ENCODE data around the gene LSR. TPM values are rescaled to one million over a fixed set of nuclear protein-coding genes. Genes with fewer than 3 reads are reported as not detected.
"Not testable (repeated sequence)": the region's sequence is repeated elsewhere in the genome, so short reads cannot be mapped to it uniquely, and the experiment has no call there.

Gene LSR
- polyA plus RNA-seq, 6 donors from 2014 or later = 11.7 to 46.3 (median 34.8) TPM

DNA sequence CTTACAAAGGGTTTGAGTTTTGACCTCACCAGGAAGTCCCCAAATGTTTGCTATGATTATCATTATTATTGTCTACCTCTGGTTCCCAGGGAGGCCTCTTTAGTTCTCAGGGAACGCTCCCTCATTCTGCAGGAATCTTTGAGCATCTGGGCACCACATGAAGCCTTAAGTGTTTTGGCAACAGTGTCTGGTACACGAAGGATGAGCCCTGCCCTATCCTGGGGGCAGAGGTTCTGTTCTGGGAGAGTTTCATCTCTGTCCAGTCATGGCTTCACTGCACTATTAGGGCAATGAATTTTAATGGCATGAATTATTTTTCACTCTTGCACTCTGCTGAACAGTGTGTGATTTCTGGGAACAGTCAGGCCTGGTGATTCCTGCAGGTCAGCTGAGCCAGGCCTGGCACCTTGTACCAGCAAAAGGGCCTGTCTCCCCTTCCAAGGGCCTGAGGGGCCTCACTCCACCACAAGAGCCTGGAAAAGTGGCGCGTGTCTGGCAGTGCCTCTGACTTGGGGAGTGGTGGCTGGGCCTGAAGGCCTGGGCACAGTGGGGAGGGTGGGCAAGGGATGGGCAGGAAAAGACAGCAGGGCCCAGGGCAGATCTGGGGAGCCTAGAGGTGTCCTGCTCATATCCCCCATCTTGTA lies 24.8 kb upstream of the LSR start:
- Mint-ChIP-seq H3K36me3 (no peaks in the 10 kb centered on the region), H3K27ac (peak overlapping the region in 4 of 6 donors; percentile 28 to 87 (median 35)), H3K4me1 (peaks cover 7 to 38% (median 33%) of the 10 kb centered on the region in 3 donors), H3K9me3 (peaks cover 0 to 3% (median 0%) of the 10 kb centered on the region in 7 donors), H3K4me3 (peak overlapping the region in 1 of 8 donors; percentile 21), H3K27me3 (no peaks in the 10 kb centered on the region)
- DNase-seq (no peak), ATAC-seq (ENCODE audit: low read depth in 2 of 2) (no peak)

DNA sequence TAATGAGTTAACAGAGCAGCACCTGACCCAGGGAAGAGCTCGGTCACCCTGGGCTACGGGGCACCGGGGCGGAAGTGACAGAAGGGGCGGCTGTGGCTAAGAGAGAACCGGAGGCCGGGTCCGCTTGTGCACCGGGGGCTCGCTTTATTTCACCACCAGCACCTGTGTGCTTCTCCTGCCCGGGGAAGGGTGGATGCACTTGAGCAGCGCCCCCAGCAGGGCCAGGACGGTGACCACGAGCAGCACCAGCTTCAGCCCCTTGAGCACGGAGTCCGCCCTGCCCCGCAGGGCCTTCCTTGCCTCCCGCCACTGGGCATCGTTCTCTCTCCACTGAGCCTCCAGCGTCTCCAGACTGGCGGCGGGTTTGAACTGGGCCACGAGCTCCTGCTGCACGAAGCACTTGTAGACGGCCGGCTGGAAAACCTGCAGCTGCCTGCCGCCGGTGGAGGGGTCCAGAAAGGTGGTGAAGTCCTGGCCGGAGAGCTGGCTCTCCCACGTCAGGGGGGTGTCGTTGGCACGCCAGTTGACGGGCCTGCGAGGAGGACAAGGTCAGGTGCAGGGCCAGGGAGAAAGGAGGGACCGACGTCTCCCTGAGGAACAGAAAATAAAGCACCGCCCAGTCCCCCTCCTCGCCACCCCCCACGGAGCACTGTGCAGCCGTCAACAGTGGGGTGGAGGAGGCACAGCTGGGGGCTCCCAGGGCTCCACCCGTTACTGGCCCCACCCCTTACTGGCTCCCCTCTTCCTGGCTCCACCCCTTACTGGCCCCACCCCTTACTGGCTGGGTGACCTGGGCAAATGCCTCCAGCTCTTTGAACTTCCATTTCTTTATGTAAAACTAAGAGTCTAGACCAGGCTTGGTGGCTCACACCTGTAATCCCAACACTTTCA lies 23.9 kb upstream of the LSR start:
- Mint-ChIP-seq H3K4me1 (peaks cover 7 to 38% (median 33%) of the 10 kb centered on the region in 3 donors), H3K4me3 (peak overlapping the region in 5 of 8 donors; percentile 24 to 69 (median 47)), H3K27me3 (peaks cover 0 to 6% (median 5%) of the 10 kb centered on the region in 3 donors), H3K9me3 (no peaks in the 10 kb centered on the region), H3K36me3 (no peaks in the 10 kb centered on the region), H3K27ac (peak overlapping the region in 5 of 6 donors; percentile 27 to 89 (median 76))
- peak in 1 of 2 donors; percentile 96 for ATAC-seq (ENCODE audit: low read depth in 2 of 2)
- peak; percentile 65 for DNase-seq

DNA sequence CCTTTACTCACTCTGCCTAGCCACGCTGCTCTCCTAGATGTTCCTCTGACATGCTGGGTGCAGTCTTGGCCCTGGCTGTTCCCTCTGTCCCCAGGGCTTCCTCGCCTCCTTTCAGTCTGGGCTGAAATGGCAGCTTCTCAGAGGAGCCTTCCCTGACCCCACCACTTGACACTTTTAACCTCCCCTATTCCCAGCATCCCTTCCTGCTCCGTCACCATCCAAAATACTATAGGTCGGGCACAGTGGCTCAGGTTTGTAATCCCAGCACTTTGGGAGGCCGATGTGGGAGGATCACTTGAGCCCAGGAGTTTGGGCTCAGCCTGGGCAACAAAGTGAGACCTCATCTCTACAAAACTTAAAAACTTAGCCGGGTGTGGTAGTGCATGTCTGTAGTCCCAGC lies 22.9 kb upstream of the LSR start:
- Mint-ChIP-seq H3K4me1 (peaks cover 7 to 38% (median 33%) of the 10 kb centered on the region in 3 donors), H3K27me3 (peaks cover 0 to 7% (median 5%) of the 10 kb centered on the region in 3 donors), H3K4me3 (peak overlapping the region in 1 of 8 donors; percentile 38), H3K27ac (peak overlapping the region in 2 of 6 donors; percentile 84 to 89), H3K9me3 (no peaks in the 10 kb centered on the region), H3K36me3 (no peaks in the 10 kb centered on the region)
- no peak for ATAC-seq (ENCODE audit: low read depth in 2 of 2)
- DNase-seq = no peak

DNA sequence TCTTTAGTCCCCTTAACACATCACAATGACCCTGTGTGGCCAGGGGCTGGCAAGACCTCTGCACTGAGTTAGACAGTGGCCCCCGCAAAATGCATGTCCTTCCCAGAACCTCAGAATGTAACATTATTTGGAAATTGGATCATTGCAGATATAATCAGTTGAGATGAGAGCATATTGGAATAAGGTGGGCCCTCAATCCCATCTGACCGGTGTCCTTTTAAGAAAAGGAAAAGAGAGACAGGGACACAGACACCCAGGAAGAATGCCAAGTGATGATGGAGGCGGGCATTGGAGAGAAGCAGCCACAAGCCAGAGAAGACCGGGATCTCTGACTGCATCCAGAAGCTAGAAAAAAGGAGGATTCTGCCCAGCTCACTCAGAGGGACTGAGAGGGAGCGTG lies 22.1 kb upstream of the LSR start:
- no peak overlapping the region for H3K4me3 Mint-ChIP-seq

DNA sequence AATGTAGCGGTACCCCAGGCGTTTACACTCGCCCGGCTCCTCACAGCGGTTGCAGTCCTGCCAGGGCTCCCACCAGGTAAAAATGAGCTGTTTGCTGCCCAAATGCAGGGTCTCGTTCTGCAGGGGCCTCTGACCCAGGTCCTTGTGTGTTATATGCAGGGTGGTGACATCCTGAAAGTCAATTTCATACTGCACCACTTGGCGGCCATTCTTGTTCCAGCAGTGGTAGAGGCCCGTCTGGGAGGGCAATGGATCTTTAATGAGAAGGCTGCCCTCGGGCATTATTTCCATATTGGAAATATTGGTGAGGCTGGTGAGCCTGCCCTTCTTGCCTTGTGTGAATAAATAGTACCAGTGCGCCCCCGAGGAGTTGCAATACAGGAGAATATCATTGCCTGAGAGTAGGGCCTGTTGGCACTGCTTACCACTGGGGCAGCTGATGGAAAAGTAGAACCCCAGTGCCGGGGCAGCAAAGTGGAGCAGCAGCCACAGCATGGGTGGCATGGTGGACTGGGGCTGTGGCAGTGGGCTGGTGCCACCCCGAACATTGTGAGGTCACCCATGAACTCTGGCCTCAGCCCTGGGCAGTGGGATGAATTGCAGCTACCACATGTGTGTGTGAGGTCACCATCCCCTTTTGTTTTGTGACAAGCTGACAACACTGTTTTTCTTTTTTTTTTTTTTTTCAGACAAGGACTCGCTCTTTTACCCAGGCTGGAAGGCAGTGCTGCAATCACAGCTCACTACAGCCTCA lies 20.4 kb upstream of the LSR start, which contains the start of gene FAM187B:
Gene FAM187B (minus strand): TSS at position 563 of the 754 bp plus-strand sequence. CDS start 59 bp downstream, at position 504.
- no peaks in the 10 kb centered on the region for H3K9me3 Mint-ChIP-seq
- peaks cover 7 to 27% (median 16%) of the 10 kb centered on the region in 3 donors for H3K4me1 Mint-ChIP-seq
- H3K27ac Mint-ChIP-seq = peak within 1 kb of the TSS in 3 of 6 donors; percentile 16 to 39 (median 21)
- H3K4me3 Mint-ChIP-seq = no peak within 1 kb of the TSS
- H3K36me3 Mint-ChIP-seq = no peaks in the 10 kb centered on the region
- DNase-seq = no peak
- ATAC-seq (ENCODE audit: low read depth in 2 of 2) = no peak
- H3K27me3 Mint-ChIP-seq = peaks cover 0 to 7% (median 5%) of the 10 kb centered on the region in 3 donors

More for the DNA sequence above, 22.1 kb upstream of the LSR start:
- no peak for ATAC-seq (ENCODE audit: low read depth in 2 of 2)
- H3K27me3 Mint-ChIP-seq = peaks cover 0 to 7% (median 5%) of the 10 kb centered on the region in 3 donors
- H3K4me1 Mint-ChIP-seq = peaks cover 7 to 38% (median 30%) of the 10 kb centered on the region in 3 donors
- no peaks in the 10 kb centered on the region for H3K9me3 Mint-ChIP-seq
- DNase-seq = no peak
- no peaks in the 10 kb centered on the region for H3K36me3 Mint-ChIP-seq
- H3K27ac Mint-ChIP-seq = peak overlapping the region in 1 of 6 donors; percentile 50

DNA sequence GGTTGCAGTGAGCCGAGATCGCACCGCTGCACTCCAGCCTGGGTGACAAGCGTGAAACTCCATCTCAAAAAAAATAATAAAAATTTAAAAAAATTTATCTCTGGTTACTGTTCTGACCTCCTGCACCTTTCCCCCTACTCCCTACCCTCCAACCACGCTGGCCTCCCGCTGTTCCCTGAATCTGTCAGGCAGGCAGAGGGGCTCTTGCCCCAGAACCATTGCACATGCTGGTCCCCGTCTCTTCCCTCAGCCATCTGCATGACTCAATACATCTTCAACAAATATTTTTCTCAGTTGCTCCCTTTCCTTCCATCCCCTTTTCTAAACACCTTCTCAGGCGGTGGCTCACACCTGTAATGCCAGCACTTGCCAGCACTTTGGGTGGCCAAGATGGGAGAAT lies 19.2 kb upstream of the LSR start:
- ATAC-seq (ENCODE audit: low read depth in 2 of 2) (no peak), DNase-seq (no peak)
- Mint-ChIP-seq H3K9me3 (no peaks in the 10 kb centered on the region), H3K27me3 (peaks cover 0 to 7% (median 5%) of the 10 kb centered on the region in 3 donors), H3K27ac (peak overlapping the region in 1 of 6 donors; percentile 16), H3K36me3 (no peaks in the 10 kb centered on the region), H3K4me1 (peaks cover 7 to 17% (median 16%) of the 10 kb centered on the region in 3 donors), H3K4me3 (peak overlapping the region in 1 of 8 donors; percentile 2)

DNA sequence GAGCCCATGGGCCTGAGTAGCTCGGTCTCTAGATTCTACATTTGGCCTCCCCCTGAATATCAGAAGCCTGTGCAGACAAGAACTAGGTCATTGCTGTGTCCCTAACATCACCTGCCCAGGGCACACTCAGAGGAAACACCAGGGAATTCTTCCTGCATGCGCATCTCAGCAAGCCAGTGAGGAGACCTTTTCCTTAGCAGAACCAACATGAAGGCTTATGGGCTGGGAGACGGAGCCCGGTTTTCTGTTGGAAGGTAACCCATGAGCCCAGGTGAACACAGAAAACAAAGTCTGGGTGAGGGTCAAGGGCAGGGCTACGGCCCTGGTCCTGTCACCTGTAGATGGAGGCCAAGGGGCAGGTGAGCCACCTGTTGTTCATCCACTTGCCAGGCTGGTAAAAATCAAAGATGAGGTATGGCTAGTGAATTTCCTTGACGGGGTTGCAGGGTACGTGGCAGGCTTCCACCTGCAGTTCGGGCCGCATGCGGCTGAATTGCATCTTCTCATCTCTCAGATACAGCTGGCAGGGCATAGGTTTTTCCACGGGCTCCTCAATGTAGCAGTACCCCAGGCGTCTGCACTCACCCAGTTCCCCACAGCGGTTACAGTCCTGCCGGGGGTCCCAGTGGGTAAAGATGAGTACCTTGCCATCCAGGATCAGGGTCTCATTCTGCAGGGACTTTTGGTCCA lies 16.7 kb upstream of the LSR start:
- DNase-seq = no peak
- Mint-ChIP-seq H3K4me1 (peaks cover 0 to 9% (median 8%) of the 10 kb centered on the region in 3 donors), H3K27ac (peak overlapping the region in 1 of 6 donors; percentile 70)

DNA sequence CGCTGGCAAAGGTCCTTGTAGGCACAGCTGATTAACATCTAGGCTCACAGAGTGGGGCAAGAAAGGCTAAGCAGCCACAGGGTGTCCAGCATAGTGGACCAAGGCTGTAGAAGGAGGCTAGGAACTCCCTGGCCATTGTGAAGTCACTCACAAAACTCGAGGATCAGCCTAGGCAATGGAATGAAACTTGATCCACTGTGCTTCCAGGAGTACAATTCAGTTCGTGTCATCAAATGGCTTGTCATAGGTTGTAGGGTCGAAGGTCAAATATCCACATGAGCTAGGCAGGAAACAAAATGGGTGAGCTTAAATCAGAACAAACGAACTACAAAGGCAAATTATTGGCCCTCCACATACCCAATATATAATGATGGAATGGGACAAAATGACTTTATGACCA lies 15.9 kb upstream of the LSR start:
- H3K9me3 Mint-ChIP-seq = no peaks in the 10 kb centered on the region
- ATAC-seq (ENCODE audit: low read depth in 2 of 2) (no peak), DNase-seq (no peak)
- peak overlapping the region in 1 of 6 donors; percentile 70 for H3K27ac Mint-ChIP-seq
- H3K4me3 Mint-ChIP-seq = no peak overlapping the region
- H3K27me3 Mint-ChIP-seq = peaks cover 0 to 7% (median 5%) of the 10 kb centered on the region in 3 donors
- H3K4me1 Mint-ChIP-seq = peaks cover 0 to 9% (median 8%) of the 10 kb centered on the region in 3 donors
- no peaks in the 10 kb centered on the region for H3K36me3 Mint-ChIP-seq

More for the DNA sequence above, 16.7 kb upstream of the LSR start:
- peaks cover 0 to 7% (median 5%) of the 10 kb centered on the region in 3 donors for H3K27me3 Mint-ChIP-seq
- no peaks in the 10 kb centered on the region for H3K9me3 Mint-ChIP-seq
- ATAC-seq (ENCODE audit: low read depth in 2 of 2) = no peak
- H3K4me3 Mint-ChIP-seq = no peak overlapping the region
- H3K36me3 Mint-ChIP-seq = no peaks in the 10 kb centered on the region

DNA sequence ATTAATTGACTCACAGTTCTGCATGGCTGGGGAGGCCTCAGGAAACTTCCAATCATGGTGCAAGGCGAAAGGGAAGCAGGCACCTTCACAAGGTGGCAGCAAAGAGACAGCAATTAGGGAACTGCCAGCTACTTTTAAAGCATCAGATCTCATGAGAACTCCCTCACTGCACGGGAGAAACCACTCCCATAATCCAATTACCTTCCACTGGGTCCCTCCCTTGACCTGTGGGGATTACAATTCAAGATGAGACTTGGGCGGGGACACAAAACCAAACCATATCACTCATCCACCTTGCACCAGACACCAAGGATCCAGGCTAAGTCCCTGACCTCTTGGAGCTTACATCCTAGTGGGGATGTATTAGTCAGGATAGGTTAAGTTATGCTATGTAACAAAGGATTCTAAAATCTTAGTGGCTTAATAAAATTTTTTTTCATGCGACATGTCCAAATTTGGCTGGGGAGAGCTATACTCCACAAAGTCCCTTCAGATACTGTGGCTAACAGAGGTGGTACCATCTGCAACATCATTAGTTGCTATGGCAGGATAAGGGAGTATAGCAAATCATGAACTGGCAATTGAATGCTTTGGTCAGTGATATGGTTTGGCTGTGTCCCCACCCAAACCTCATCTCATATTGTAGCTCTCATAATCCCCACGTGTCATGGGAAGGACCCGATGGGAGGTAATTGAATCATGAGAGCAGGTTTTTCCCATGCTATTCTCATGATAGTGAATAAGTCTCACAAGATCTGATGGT lies 12.0 kb upstream of the LSR start:
- Mint-ChIP-seq H3K9me3 (peaks cover 0 to 13% (median 9%) of the 10 kb centered on the region in 7 donors), H3K27me3 (no peaks in the 10 kb centered on the region), H3K36me3 (peaks cover 0 to 11% of the 10 kb centered on the region in 2 donors), H3K27ac (peak overlapping the region in 1 of 6 donors; percentile 56), H3K4me1 (peaks cover 16 to 33% (median 17%) of the 10 kb centered on the region in 3 donors), H3K4me3 (no peak overlapping the region)
- no peak for DNase-seq
- peak in 1 of 2 donors; percentile 46 for ATAC-seq (ENCODE audit: low read depth in 2 of 2)

DNA sequence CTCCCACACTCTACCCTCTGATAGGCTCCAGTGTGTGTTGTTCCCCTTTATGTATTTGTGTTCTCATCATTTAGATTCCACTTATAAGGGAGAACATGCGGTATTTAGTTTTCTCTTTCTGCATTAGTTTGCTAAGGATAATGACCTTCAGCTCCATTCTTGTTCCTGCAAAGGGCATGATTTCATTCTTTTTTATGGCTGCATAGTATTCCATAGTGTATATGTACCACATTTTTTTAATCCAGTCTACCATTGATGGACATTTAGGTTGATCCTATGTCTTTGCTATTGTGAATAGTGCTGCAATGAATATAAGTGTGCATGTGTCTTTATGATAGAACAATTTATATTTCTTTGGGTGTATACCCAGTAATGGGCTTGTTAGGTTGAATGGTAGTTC lies 9.2 kb upstream of the LSR start:
- peaks cover 0 to 12% of the 10 kb centered on the region in 2 donors for H3K36me3 Mint-ChIP-seq
- peak overlapping the region in 2 of 6 donors; percentile 82 to 88 for H3K27ac Mint-ChIP-seq
- not testable (repeated sequence) for DNase-seq; H3K27me3 Mint-ChIP-seq; ATAC-seq (ENCODE audit: low read depth in 2 of 2)
- peaks cover 16 to 33% (median 17%) of the 10 kb centered on the region in 3 donors for H3K4me1 Mint-ChIP-seq
- H3K9me3 Mint-ChIP-seq = peaks cover 0 to 16% (median 9%) of the 10 kb centered on the region in 7 donors
- peak overlapping the region in 3 of 8 donors; percentile 41 to 67 (median 62) for H3K4me3 Mint-ChIP-seq

DNA sequence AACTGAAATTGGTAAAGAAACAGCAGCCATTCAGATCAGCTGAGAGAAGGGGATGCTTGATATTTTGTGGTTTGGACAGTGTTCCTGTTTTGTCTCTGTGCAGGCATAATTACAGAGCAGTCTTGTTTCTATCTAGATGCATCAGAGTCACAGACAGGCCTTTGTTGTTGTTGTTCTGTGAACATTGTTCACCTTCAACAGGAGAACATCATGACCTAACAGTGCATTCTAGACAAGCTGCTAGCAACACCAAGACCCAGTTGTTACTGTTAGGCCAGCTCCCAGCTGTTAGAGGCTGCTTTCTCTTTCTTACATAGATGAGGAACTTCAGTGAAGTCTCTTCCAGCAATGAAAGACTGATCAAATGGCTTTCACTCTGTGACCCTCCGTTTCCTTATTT lies 8.5 kb upstream of the LSR start:
- Mint-ChIP-seq H3K4me1 (peaks cover 16 to 33% (median 17%) of the 10 kb centered on the region in 3 donors), H3K27me3 (peaks cover 0 to 8% (median 6%) of the 10 kb centered on the region in 3 donors), H3K27ac (peak overlapping the region; percentile 59 to 88 (median 80)), H3K9me3 (peaks cover 0 to 16% (median 9%) of the 10 kb centered on the region in 7 donors), H3K4me3 (peak overlapping the region in 7 of 8 donors; percentile 7 to 77 (median 41)), H3K36me3 (peaks cover 0 to 12% of the 10 kb centered on the region in 2 donors)
- DNase-seq = peak; percentile 62
- ATAC-seq (ENCODE audit: low read depth in 2 of 2) = peak; percentile 88 to 92
